Chondrocyte (in vitro differentiated cells): ENCODE results near the gene FGF22. TPM values are rescaled to one million over a fixed set of nuclear protein-coding genes. Genes with fewer than 3 reads are reported as not detected.

Source experiments
- DNase-seq: peaks from one replicate; pipeline ENCODE4 v3.0.0; 2021; ENCODE audit warnings: mixed read lengths, low spot score
- H3K27ac Mint-ChIP-seq: one replicate; pipeline ENCODE4 v1.8.0; 2021; ENCODE audit warnings: mild to moderate bottlenecking, moderate library complexity, mixed read lengths; ENCODE audit not compliant: unreplicated experiment
- H3K27me3 Mint-ChIP-seq: 2 replicates; pipeline ENCODE4 v1.8.0; 2021; ENCODE audit warnings: low read depth, mixed read lengths
- H3K36me3 Mint-ChIP-seq: 2 replicates; pipeline ENCODE4 v1.8.0; 2021; ENCODE audit warnings: low read depth, mixed read lengths
- H3K4me1 Mint-ChIP-seq: 2 replicates; pipeline ENCODE4 v1.8.0; 2021; ENCODE audit warnings: low read depth, mild to moderate bottlenecking, mixed read lengths
- H3K4me3 Mint-ChIP-seq: one replicate; pipeline ENCODE4 v1.8.0; 2021; ENCODE audit warnings: mild to moderate bottlenecking, moderate library complexity, mixed read lengths; ENCODE audit not compliant: unreplicated experiment
- H3K9me3 Mint-ChIP-seq: 2 replicates; pipeline ENCODE4 v1.8.0; 2021; ENCODE audit warnings: low read depth, mixed read lengths
- CTCF ChIP-seq: fragments of 200-600 bp; sonication (generic); IDR thresholded peaks from 2 replicates; pipeline ENCODE4 v1.5.0; 2021; ENCODE audit warnings: antibody characterized with exemption, mild to moderate bottlenecking, moderate library complexity
- total RNA-seq: library from RNA; stranded (reverse); gene quantifications from 3 replicates; pipeline ENCODE4 v1.2.1, GENCODE V29; 2021

The FGF22 gene
- total RNA-seq, 1 donor from 2014 or later = not detected

GRCh38 chr19:648904-649801 lies 9.5 kb downstream of the FGF22 start:
- DNase-seq = peak; percentile 90
- no peak overlapping the region for H3K4me3 Mint-ChIP-seq
- peaks cover 8% of the 10 kb centered on the region for H3K36me3 Mint-ChIP-seq
- no peak overlapping the region for H3K27ac Mint-ChIP-seq
- no peaks in the 10 kb centered on the region for H3K4me1 Mint-ChIP-seq
- H3K9me3 Mint-ChIP-seq = no peaks in the 10 kb centered on the region
- no peaks in the 10 kb centered on the region for H3K27me3 Mint-ChIP-seq
- no peak for TF ChIP-seq CTCF

GRCh38 chr19:650121-650520 lies 10.4 kb downstream of the FGF22 start:
- H3K27ac Mint-ChIP-seq = no peak overlapping the region
- no peak for TF ChIP-seq CTCF
- no peak overlapping the region for H3K4me3 Mint-ChIP-seq
- peaks cover 7% of the 10 kb centered on the region for H3K36me3 Mint-ChIP-seq
- no peaks in the 10 kb centered on the region for H3K27me3 Mint-ChIP-seq
- DNase-seq = no peak
- no peaks in the 10 kb centered on the region for H3K4me1 Mint-ChIP-seq
- H3K9me3 Mint-ChIP-seq = no peaks in the 10 kb centered on the region

GRCh38 chr19:651114-651818 lies 11.6 kb downstream of the FGF22 start:
- Mint-ChIP-seq H3K36me3 (peaks cover 5% of the 10 kb centered on the region), H3K4me3 (no peak overlapping the region), H3K9me3 (no peaks in the 10 kb centered on the region), H3K27ac (no peak overlapping the region), H3K4me1 (no peaks in the 10 kb centered on the region), H3K27me3 (no peaks in the 10 kb centered on the region)
- no peak for DNase-seq
- TF ChIP-seq CTCF = no peak

GRCh38 chr19:651991-652390 lies 12.3 kb downstream of the FGF22 start:
- Mint-ChIP-seq H3K36me3 (peaks cover 5% of the 10 kb centered on the region), H3K4me1 (no peaks in the 10 kb centered on the region), H3K27me3 (no peaks in the 10 kb centered on the region), H3K4me3 (no peak overlapping the region), H3K27ac (no peak overlapping the region), H3K9me3 (no peaks in the 10 kb centered on the region)
- no peak for DNase-seq
- no peak for TF ChIP-seq CTCF
